ENCODE measurements around the gene TRAPPC10. TPM values are rescaled to one million over a fixed set of nuclear protein-coding genes. Genes with fewer than 3 reads are reported as not detected.

The TRAPPC10 gene
- total RNA-seq, 1 experiment from 2014 or later = 31.5 TPM

DNA sequence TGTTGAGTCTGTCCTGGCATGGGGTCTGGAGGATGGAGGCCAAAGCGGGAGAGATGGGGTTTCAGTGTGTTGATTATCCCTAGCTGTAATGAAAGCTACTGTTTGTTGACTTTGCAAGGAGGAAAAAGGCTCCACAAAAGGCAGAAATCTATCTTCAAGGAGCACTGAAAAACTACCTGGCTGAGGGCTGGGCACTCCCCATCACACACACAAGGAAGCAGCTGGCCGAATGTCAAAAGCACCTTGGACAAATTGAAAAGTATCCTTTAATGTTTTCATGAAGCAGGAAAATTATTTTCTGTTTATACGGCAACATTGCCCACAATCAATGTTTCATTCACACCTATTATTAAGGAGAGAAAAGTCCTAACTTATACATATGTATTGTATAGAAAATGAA lies 67.3 kb downstream of the TRAPPC10 start:
- Histone ChIP-seq H3K9me2 (ENCODE audit: insufficient read depth) (no peaks in the 10 kb centered on the region), H3K4me3 (replicated peaks in 1 of 2; ENCODE audit: low read depth in 1 of 2, low read length in 2 of 2) (no peak overlapping the region), H3K4me2 (ENCODE audit: low read length) (no peak overlapping the region), H3K27ac (ENCODE audit: low read depth, low read length) (no peak overlapping the region), H3K36me3 (ENCODE audit: control insufficient read depth in 1 of 2, insufficient read depth in 2 of 2, low read length in 2 of 2) (peaks cover 32 to 42% of the 10 kb centered on the region in 2 experiments; a peak in 3 of 4 replicates), H3K9ac (ENCODE audit: low read length) (no peak overlapping the region), H2AFZ (ENCODE audit: low read depth, low read length, poor library complexity, severe bottlenecking) (no peak overlapping the region), H3K79me2 (ENCODE audit: insufficient read depth, low read length) (no peaks in the 10 kb centered on the region; the same call in 1 of the 2 replicates), H4K20me1 (ENCODE audit: insufficient read depth) (no peaks in the 10 kb centered on the region), H3K4me1 (ENCODE audit: control insufficient read depth in 1 of 2, insufficient read depth in 2 of 2, low read length in 2 of 2) (no peaks in the 10 kb centered on the region), H3K9me3 (ENCODE audit: control insufficient read depth in 1 of 2, insufficient read depth in 1 of 2, low read depth in 1 of 2, low read length in 2 of 2) (no peaks in the 10 kb centered on the region), H3K27me3 (ENCODE audit: insufficient read depth, low read length) (no peaks in the 10 kb centered on the region)
- POLR2A ChIA-PET = no interaction called here
- RAD21 ChIA-PET (ENCODE audit: low non-redundant PET in 1 of 2, low total read pairs in 2 of 2, uncharacterized antibody in 2 of 2, unreplicated experiment in 2 of 2) = no interaction called here
- BruUV-seq (replicated peaks) = no TSS peak
- CTCF ChIA-PET = no interaction called here
- intact Hi-C loops (cut with micrococcal nuclease) = no loop called here
- ATAC-seq (no peak), DNase-seq (ENCODE audit: low read depth, low spot score) (no peak)
- TF ChIP-seq ZFX (IDR thresholded peaks at IDR 0.05) = no peak
- TF ChIP-seq CBX3 (IDR thresholded peaks at IDR 0.05; ENCODE audit: low read depth) = no peak
- TF ChIP-seq YY1 (IDR thresholded peaks at IDR 0.05; ENCODE audit: extremely low read depth, insufficient replicate concordance, low read depth, low read length) = no peak
- no peak for TF ChIP-seq SP1 (IDR thresholded peaks at IDR 0.05; ENCODE audit: low read depth)
- TF ChIP-seq, protein P1, sequence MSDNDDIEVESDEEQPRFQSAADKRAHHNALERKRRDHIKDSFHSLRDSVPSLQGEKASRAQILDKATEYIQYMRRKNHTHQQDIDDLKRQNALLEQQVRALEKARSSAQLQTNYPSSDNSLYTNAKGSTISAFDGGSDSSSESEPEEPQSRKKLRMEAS (IDR thresholded peaks at IDR 0.05) = no peak
- TF ChIP-seq RAD21 (IDR thresholded peaks at IDR 0.05; ENCODE audit: low read depth) = no peak
- TF ChIP-seq, protein P2, sequence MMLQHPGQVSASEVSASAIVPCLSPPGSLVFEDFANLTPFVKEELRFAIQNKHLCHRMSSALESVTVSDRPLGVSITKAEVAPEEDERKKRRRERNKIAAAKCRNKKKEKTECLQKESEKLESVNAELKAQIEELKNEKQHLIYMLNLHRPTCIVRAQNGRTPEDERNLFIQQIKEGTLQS (IDR thresholded peaks at IDR 0.05) = no peak
- TF ChIP-seq, protein P3, sequence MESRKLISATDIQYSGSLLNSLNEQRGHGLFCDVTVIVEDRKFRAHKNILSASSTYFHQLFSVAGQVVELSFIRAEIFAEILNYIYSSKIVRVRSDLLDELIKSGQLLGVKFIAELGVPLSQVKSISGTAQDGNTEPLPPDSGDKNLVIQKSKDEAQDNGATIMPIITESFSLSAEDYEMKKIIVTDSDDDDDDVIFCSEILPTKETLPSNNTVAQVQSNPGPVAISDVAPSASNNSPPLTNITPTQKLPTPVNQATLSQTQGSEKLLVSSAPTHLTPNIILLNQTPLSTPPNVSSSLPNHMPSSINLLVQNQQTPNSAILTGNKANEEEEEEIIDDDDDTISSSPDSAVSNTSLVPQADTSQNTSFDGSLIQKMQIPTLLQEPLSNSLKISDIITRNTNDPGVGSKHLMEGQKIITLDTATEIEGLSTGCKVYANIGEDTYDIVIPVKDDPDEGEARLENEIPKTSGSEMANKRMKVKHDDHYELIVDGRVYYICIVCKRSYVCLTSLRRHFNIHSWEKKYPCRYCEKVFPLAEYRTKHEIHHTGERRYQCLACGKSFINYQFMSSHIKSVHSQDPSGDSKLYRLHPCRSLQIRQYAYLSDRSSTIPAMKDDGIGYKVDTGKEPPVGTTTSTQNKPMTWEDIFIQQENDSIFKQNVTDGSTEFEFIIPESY (IDR thresholded peaks at IDR 0.05; ENCODE audit: extremely low read depth, insufficient replicate concordance, low read length) = no peak
- no peak for TF ChIP-seq FOSL1 (IDR thresholded peaks at IDR 0.05; ENCODE audit: low read depth)
- TF ChIP-seq, protein P4, sequence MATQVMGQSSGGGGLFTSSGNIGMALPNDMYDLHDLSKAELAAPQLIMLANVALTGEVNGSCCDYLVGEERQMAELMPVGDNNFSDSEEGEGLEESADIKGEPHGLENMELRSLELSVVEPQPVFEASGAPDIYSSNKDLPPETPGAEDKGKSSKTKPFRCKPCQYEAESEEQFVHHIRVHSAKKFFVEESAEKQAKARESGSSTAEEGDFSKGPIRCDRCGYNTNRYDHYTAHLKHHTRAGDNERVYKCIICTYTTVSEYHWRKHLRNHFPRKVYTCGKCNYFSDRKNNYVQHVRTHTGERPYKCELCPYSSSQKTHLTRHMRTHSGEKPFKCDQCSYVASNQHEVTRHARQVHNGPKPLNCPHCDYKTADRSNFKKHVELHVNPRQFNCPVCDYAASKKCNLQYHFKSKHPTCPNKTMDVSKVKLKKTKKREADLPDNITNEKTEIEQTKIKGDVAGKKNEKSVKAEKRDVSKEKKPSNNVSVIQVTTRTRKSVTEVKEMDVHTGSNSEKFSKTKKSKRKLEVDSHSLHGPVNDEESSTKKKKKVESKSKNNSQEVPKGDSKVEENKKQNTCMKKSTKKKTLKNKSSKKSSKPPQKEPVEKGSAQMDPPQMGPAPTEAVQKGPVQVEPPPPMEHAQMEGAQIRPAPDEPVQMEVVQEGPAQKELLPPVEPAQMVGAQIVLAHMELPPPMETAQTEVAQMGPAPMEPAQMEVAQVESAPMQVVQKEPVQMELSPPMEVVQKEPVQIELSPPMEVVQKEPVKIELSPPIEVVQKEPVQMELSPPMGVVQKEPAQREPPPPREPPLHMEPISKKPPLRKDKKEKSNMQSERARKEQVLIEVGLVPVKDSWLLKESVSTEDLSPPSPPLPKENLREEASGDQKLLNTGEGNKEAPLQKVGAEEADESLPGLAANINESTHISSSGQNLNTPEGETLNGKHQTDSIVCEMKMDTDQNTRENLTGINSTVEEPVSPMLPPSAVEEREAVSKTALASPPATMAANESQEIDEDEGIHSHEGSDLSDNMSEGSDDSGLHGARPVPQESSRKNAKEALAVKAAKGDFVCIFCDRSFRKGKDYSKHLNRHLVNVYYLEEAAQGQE (IDR thresholded peaks at IDR 0.05; ENCODE audit: low read depth) = no peak
- TF ChIP-seq POLR2A (IDR thresholded peaks at IDR 0.05; ENCODE audit: borderline replicate concordance, extremely low read depth, insufficient read depth, insufficient read length) = no peak
- TF ChIP-seq, protein P5, sequence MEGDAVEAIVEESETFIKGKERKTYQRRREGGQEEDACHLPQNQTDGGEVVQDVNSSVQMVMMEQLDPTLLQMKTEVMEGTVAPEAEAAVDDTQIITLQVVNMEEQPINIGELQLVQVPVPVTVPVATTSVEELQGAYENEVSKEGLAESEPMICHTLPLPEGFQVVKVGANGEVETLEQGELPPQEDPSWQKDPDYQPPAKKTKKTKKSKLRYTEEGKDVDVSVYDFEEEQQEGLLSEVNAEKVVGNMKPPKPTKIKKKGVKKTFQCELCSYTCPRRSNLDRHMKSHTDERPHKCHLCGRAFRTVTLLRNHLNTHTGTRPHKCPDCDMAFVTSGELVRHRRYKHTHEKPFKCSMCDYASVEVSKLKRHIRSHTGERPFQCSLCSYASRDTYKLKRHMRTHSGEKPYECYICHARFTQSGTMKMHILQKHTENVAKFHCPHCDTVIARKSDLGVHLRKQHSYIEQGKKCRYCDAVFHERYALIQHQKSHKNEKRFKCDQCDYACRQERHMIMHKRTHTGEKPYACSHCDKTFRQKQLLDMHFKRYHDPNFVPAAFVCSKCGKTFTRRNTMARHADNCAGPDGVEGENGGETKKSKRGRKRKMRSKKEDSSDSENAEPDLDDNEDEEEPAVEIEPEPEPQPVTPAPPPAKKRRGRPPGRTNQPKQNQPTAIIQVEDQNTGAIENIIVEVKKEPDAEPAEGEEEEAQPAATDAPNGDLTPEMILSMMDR (IDR thresholded peaks at IDR 0.05 in 2 of 3, conservative IDR thresholded peaks at IDR 0.05 in 1 of 3; ENCODE audit: borderline replicate concordance in 1 of 3, insufficient read depth in 1 of 3, low read depth in 2 of 3, low read length in 2 of 3) = no peak
- TF ChIP-seq SRF (IDR thresholded peaks at IDR 0.05; ENCODE audit: low read depth) = no peak
- TF ChIP-seq EZH2 (IDR thresholded peaks at IDR 0.05) = no peak
- TF ChIP-seq ZNF274 (IDR thresholded peaks at IDR 0.05; ENCODE audit: low read depth, low read length) = no peak
- no peak for TF ChIP-seq CEBPB (IDR thresholded peaks at IDR 0.05; ENCODE audit: low read depth)
